SU-DHL-6 (cell line): ENCODE data around the gene LRP1B.

Experiments used
- H2AFZ ChIP-seq: fragments of 200-600 bp; sonication (generic); 2 replicates; pipeline ENCODE4 v1.6.1; 2014; ENCODE audit warnings: low read depth, mild to moderate bottlenecking, moderate library complexity, mixed read lengths, antibody characterized with exemption, low read length; ENCODE audit not compliant: severe bottlenecking
- H3F3A ChIP-seq: fragments of 200-600 bp; shearing (Covaris generic); 2 replicates; pipeline ENCODE4 v1.6.0; 2016; ENCODE audit warnings: antibody characterized with exemption, mild to moderate bottlenecking; ENCODE audit not compliant: insufficient read depth
- H3K27ac ChIP-seq: fragments of 200-600 bp; sonication (generic); 2 replicates; pipeline ENCODE4 v1.5.1; 2016; ENCODE audit warnings: low read depth, mild to moderate bottlenecking, low read length, moderate library complexity, mixed read lengths
- H3K27me3 ChIP-seq: fragments of 200-600 bp; sonication (generic), shearing (Covaris generic); 2 replicates; pipeline ENCODE4 v1.6.0; 2014; ENCODE audit warnings: mild to moderate bottlenecking, low read length
- H3K36me3 ChIP-seq: fragments of 200-600 bp; sonication (generic); 2 replicates; pipeline ENCODE4 v1.6.1; 2014; ENCODE audit warnings: mild to moderate bottlenecking, low read length, mixed read lengths
- H3K4me2 ChIP-seq: fragments of 300-600, 200-600 bp; shearing (Covaris generic), sonication (generic); 2 replicates; pipeline ENCODE4 v1.6.0; 2014; ENCODE audit warnings: low read length, low read depth, mild to moderate bottlenecking; ENCODE audit not compliant: poor library complexity, severe bottlenecking
- H3K4me3 ChIP-seq: fragments of 200-600 bp; sonication (generic); 2 replicates; pipeline ENCODE4 v1.5.1; 2014; ENCODE audit warnings: antibody characterized with exemption, low read length, mild to moderate bottlenecking, mixed read lengths; ENCODE audit not compliant: insufficient read depth, poor library complexity, severe bottlenecking
- H3K79me2 ChIP-seq: fragments of 200-600 bp; sonication (generic); 2 replicates; pipeline ENCODE4 v1.6.1; 2014; ENCODE audit warnings: mild to moderate bottlenecking, low read length, moderate library complexity; ENCODE audit not compliant: insufficient read depth
- H3K9ac ChIP-seq: fragments of 200-600 bp; sonication (generic); 2 replicates; pipeline ENCODE4 v1.7.0; 2014; ENCODE audit warnings: mild to moderate bottlenecking, low read length
- H3K9me2 ChIP-seq: fragments of 200-600 bp; sonication (generic); replicated peaks from 2 replicates; pipeline ENCODE4 v1.6.1; 2014; ENCODE audit warnings: low read length; ENCODE audit not compliant: insufficient read depth
- H3K9me3 ChIP-seq: fragments of 200-600 bp; sonication (generic); 2 replicates; pipeline ENCODE4 v1.6.1; 2014; ENCODE audit warnings: low read length, mixed read lengths; ENCODE audit not compliant: insufficient read depth
- H4K20me1 ChIP-seq: fragments of 200-600 bp; sonication (generic); 2 replicates; pipeline ENCODE4 v1.6.1; 2014; ENCODE audit warnings: low read depth, mild to moderate bottlenecking, antibody characterized with exemption, low read length, moderate library complexity, mixed read lengths
- CTCF ChIP-seq: fragments of 200-600 bp; sonication (generic); IDR thresholded peaks from one replicate; pipeline ENCODE4 v1.5.1; 2017; ENCODE audit warnings: antibody characterized with exemption, mild to moderate bottlenecking, low read length, moderate library complexity; ENCODE audit not compliant: insufficient read depth, poor library complexity, severe bottlenecking
- EZH2phosphoT487 ChIP-seq: fragments of 200-600 bp; sonication (generic), shearing (Covaris generic); conservative IDR thresholded peaks from 2 replicates; pipeline ENCODE4 v1.6.1; 2018; ENCODE audit warnings: mild to moderate bottlenecking, antibody characterized with exemption, low read length, moderate library complexity, mixed read lengths

LRP1B gene

GRCh38 chr2:141554810-141555209 lies 576.0 kb downstream of the LRP1B start:
- no peak overlapping the region for H2AFZ ChIP-seq
- no peak overlapping the region for H3K9ac ChIP-seq
- no peaks in the 10 kb centered on the region for H3K36me3 ChIP-seq
- no peaks in the 10 kb centered on the region for H3K9me2 ChIP-seq
- no peak overlapping the region for H3K4me3 ChIP-seq
- H3K27ac ChIP-seq, result no peak overlapping the region
- H3F3A ChIP-seq, result no peaks in the 10 kb centered on the region
- no peak for TF ChIP-seq CTCF
- no peak for TF ChIP-seq EZH2phosphoT487
- H3K4me2 ChIP-seq, result no peak overlapping the region
- H3K9me3 ChIP-seq, result no peaks in the 10 kb centered on the region
- no peaks in the 10 kb centered on the region for H3K79me2 ChIP-seq
- H3K27me3 ChIP-seq, result no peaks in the 10 kb centered on the region
- no peaks in the 10 kb centered on the region for H4K20me1 ChIP-seq

- Histone ChIP-seq H2AFZ (no peak overlapping the region), H3K9me3 (no peaks in the 10 kb centered on the region), H3K27ac (no peak overlapping the region), H3K9ac (no peak overlapping the region), H3K9me2 (no peaks in the 10 kb centered on the region), H3K36me3 (no peaks in the 10 kb centered on the region), H3K4me2 (no peak overlapping the region), H3F3A (no peaks in the 10 kb centered on the region), H4K20me1 (no peaks in the 10 kb centered on the region), H3K79me2 (no peaks in the 10 kb centered on the region), H3K4me3 (no peak overlapping the region), H3K27me3 (no peaks in the 10 kb centered on the region)
- TF ChIP-seq CTCF, result no peak
- no peak for TF ChIP-seq EZH2phosphoT487
Observed at GRCh38 chr2:141534666-141535362, 596.0 kb downstream of the LRP1B start.

GRCh38 chr2:141529659-141530058 lies 601.2 kb downstream of the LRP1B start:
- Histone ChIP-seq H3F3A (no peaks in the 10 kb centered on the region), H3K27ac (no peak overlapping the region), H3K9ac (no peak overlapping the region), H3K9me2 (no peaks in the 10 kb centered on the region), H3K36me3 (no peaks in the 10 kb centered on the region), H3K4me2 (no peak overlapping the region), H3K4me3 (no peak overlapping the region), H3K27me3 (no peaks in the 10 kb centered on the region), H3K79me2 (no peaks in the 10 kb centered on the region), H3K9me3 (no peaks in the 10 kb centered on the region), H2AFZ (no peak overlapping the region), H4K20me1 (no peaks in the 10 kb centered on the region)
- TF ChIP-seq CTCF, result no peak
- no peak for TF ChIP-seq EZH2phosphoT487
